ENCODE results near the gene HNRNPLL. TPM values are rescaled to one million over a fixed set of nuclear protein-coding genes. Genes with fewer than 3 reads are reported as not detected.

HNRNPLL gene
- total RNA-seq = 10 to 100 TPM; 70.9 to 74.1 TPM
- 71.7 TPM for polyA plus RNA-seq (2013, experiment 1 of 2)
- polyA plus RNA-seq (2013, experiment 2 of 2) = 70.4 TPM
- long read RNA-seq, experiment 1, partial matches to known transcripts = 3 of 19 reads
- long read RNA-seq, experiment 1, other reads (novel, unspliced or antisense) = 16 of 19 reads
- long read RNA-seq, experiment 2, full-length matches to known transcripts = 117 of 132 reads
- long read RNA-seq, experiment 2, partial matches to known transcripts = 5 of 132 reads
- long read RNA-seq, experiment 2, other reads (novel, unspliced or antisense) = 10 of 132 reads
- long read RNA-seq, experiment 3, full-length matches to known transcripts = 37 of 53 reads
- long read RNA-seq, experiment 3, partial matches to known transcripts = 12 of 53 reads
- long read RNA-seq, experiment 3, other reads (novel, unspliced or antisense) = 4 of 53 reads
- long read RNA-seq, experiment 4, full-length matches to known transcripts = 22 of 30 reads
- long read RNA-seq, experiment 4, partial matches to known transcripts = 4 of 30 reads
- long read RNA-seq, experiment 4, other reads (novel, unspliced or antisense) = 4 of 30 reads

- no peaks in the 10 kb centered on the region for H3K4me1 ChIP-seq (ENCODE audit: control insufficient read depth, insufficient read depth, low read length)
- no peaks in the 10 kb centered on the region for H3K9me3 Mint-ChIP-seq
- H3K9ac ChIP-seq (ENCODE audit: extremely low read depth, low read length, poor library complexity, severe bottlenecking) = peak within 1 kb of the TSS; percentile 80
- H3K4me3 Mint-ChIP-seq = peak within 1 kb of the TSS; percentile 85
- 0% methylated on average over 12 to 75 of the region's 75 CpGs for WGBS, 2 experiments (ENCODE audit: insufficient coverage in 1 of 2, insufficient read length in 1 of 2)
- H3K9me3 ChIP-seq (ENCODE audit: control insufficient read depth, low read length) = no peaks in the 10 kb centered on the region
- no peaks in the 10 kb centered on the region for H3K36me3 ChIP-seq (ENCODE audit: control insufficient read depth, insufficient read depth, low read length)
- no peaks in the 10 kb centered on the region for H3K27me3 ChIP-seq (ENCODE audit: control insufficient read depth, insufficient read depth, low read length, poor library complexity, severe bottlenecking)
- peak within 1 kb of the TSS; percentile 92 for H3K27ac Mint-ChIP-seq
- DNase-seq = peak; percentile 99
- H3K27me3 Mint-ChIP-seq (ENCODE audit: insufficient read depth) = no peaks in the 10 kb centered on the region
- H3K4me1 Mint-ChIP-seq = peaks cover 37% of the 10 kb centered on the region
- H3K36me3 Mint-ChIP-seq (ENCODE audit: low read depth) = no peaks in the 10 kb centered on the region
- no peak for TF ChIP-seq CTCF (conservative IDR thresholded peaks at IDR 0.05)
- H3K27ac ChIP-seq (ENCODE audit: low read depth, low read length) = peak within 1 kb of the TSS; percentile 96
- H3K4me3 ChIP-seq (ENCODE audit: low read length) = peak within 1 kb of the TSS; percentile 98
Observed at GRCh38 chr2:38602732-38603401, at the start of gene HNRNPLL. TSS of gene HNRNPLL (minus strand) at chr2:38602928. CDS start at chr2:38602626, 302 bp downstream.

- no peak overlapping the region for H3K9ac ChIP-seq (ENCODE audit: extremely low read depth, low read length, poor library complexity, severe bottlenecking)
- H3K9me3 Mint-ChIP-seq = no peaks in the 10 kb centered on the region
- H3K36me3 Mint-ChIP-seq (ENCODE audit: low read depth) = no peaks in the 10 kb centered on the region
- H3K4me3 ChIP-seq (ENCODE audit: low read length) = no peak overlapping the region
- peaks cover 8% of the 10 kb centered on the region for H3K27me3 ChIP-seq (ENCODE audit: control insufficient read depth, insufficient read depth, low read length, poor library complexity, severe bottlenecking)
- no peak overlapping the region for H3K27ac ChIP-seq (ENCODE audit: low read depth, low read length)
- DNase-seq = no peak
- no peak for TF ChIP-seq CTCF (conservative IDR thresholded peaks at IDR 0.05)
- H3K4me3 Mint-ChIP-seq = no peak overlapping the region
- H3K27me3 Mint-ChIP-seq (ENCODE audit: insufficient read depth) = peaks cover 2% of the 10 kb centered on the region
- WGBS, 2 experiments (ENCODE audit: insufficient coverage in 1 of 2, insufficient read length in 1 of 2) = 93 to 100% methylated on average over 1 to 2 of the region's 2 CpGs
- H3K4me1 Mint-ChIP-seq = peaks cover 14% of the 10 kb centered on the region
- H3K4me1 ChIP-seq (ENCODE audit: control insufficient read depth, insufficient read depth, low read length) = peaks cover 5% of the 10 kb centered on the region
- H3K9me3 ChIP-seq (ENCODE audit: control insufficient read depth, low read length) = no peaks in the 10 kb centered on the region
- no peaks in the 10 kb centered on the region for H3K36me3 ChIP-seq (ENCODE audit: control insufficient read depth, insufficient read depth, low read length)
- no peak overlapping the region for H3K27ac Mint-ChIP-seq
Observed at GRCh38 chr2:38650717-38651116, 48.0 kb upstream of the HNRNPLL start.

GRCh38 chr2:38650012-38650411 lies 47.3 kb upstream of the HNRNPLL start:
- Histone ChIP-seq H3K4me1 (ENCODE audit: control insufficient read depth, insufficient read depth, low read length) (peaks cover 5% of the 10 kb centered on the region), H3K27ac (ENCODE audit: low read depth, low read length) (no peak overlapping the region), H3K27me3 (ENCODE audit: control insufficient read depth, insufficient read depth, low read length, poor library complexity, severe bottlenecking) (peaks cover 8% of the 10 kb centered on the region), H3K9ac (ENCODE audit: extremely low read depth, low read length, poor library complexity, severe bottlenecking) (no peak overlapping the region), H3K36me3 (ENCODE audit: control insufficient read depth, insufficient read depth, low read length) (no peaks in the 10 kb centered on the region), H3K4me3 (ENCODE audit: low read length) (no peak overlapping the region), H3K9me3 (ENCODE audit: control insufficient read depth, low read length) (no peaks in the 10 kb centered on the region)
- DNase-seq = no peak
- no peak for TF ChIP-seq CTCF (conservative IDR thresholded peaks at IDR 0.05)
- H3K4me3 Mint-ChIP-seq = no peak overlapping the region
- WGBS, 2 experiments (ENCODE audit: insufficient coverage in 1 of 2, insufficient read length in 1 of 2) = 89 to 94% methylated on average over 5 to 6 of the region's 6 CpGs
- H3K36me3 Mint-ChIP-seq (ENCODE audit: low read depth) = no peaks in the 10 kb centered on the region
- peaks cover 14% of the 10 kb centered on the region for H3K4me1 Mint-ChIP-seq
- peaks cover 4% of the 10 kb centered on the region for H3K9me3 Mint-ChIP-seq
- no peak overlapping the region for H3K27ac Mint-ChIP-seq
- no peaks in the 10 kb centered on the region for H3K27me3 Mint-ChIP-seq (ENCODE audit: insufficient read depth)
